HCT116 (cell line): ENCODE data around the gene ATXN1. TPM values are rescaled to one million over a fixed set of nuclear protein-coding genes. Genes with fewer than 3 reads are reported as not detected.

ENCODE experiments used
- ATAC-seq: fragments of 200-7000 bp; cut with Tn5 transposase; 2 replicates; pipeline ENCODE4 v1.9.1; 2020; ENCODE audit warnings: mild to moderate bottlenecking, moderate library complexity
- BruUV-seq: library from RNA; stranded (reverse); fragments of 400-500 nt; replicated peaks from 2 replicates; lab custom pipeline; 2021; lab: Mats Ljungman, UMichigan
- CTCF ChIA-PET: fragments of 300-600 bp; sonication (Branson Sonifier 250); formaldehyde crosslinking; loops from one replicate; lab custom pipeline; 2021; ENCODE audit warnings: antibody characterized with exemption; lab: Charles Lee
- POLR2A ChIA-PET: fragments of 300-600, 350-600 bp; sonication (Branson Sonifier 250); formaldehyde crosslinking; loops from one replicate; lab custom pipeline; 2021; ENCODE audit warnings: antibody characterized with exemption; lab: Charles Lee
- RAD21 ChIA-PET, 2 experiments: fragments of 300-600 bp; sonication (Branson Sonifier 250); formaldehyde crosslinking; loops; one replicate each; lab custom pipeline; 2023; ENCODE audit warnings: low total read pairs in 2 of 2; ENCODE audit not compliant: uncharacterized antibody in 2 of 2, unreplicated experiment in 2 of 2, low non-redundant PET in 1 of 2; lab: Charles Lee
- DNase-seq: peaks from one replicate; pipeline ENCODE4 v3.0.0-alpha.2; 2010; ENCODE audit warnings: low read depth, low spot score
- H2AFZ ChIP-seq: fragments of 200-600 bp; shearing (Covaris generic), sonication (generic); 2 replicates; pipeline ENCODE4 v1.6.1; 2017; ENCODE audit warnings: low read depth, mixed run types, mixed read lengths, antibody characterized with exemption, low read length; ENCODE audit not compliant: poor library complexity, severe bottlenecking
- H3K27ac ChIP-seq: 2 replicates; pipeline ENCODE4 v1.5.1; 2012; ENCODE audit warnings: low read depth, low read length
- H3K27me3 ChIP-seq: fragments of 200-600 bp; sonication (generic); 2 replicates; pipeline ENCODE4 v1.6.1; 2016; ENCODE audit warnings: mixed run types, low read length, mixed read lengths; ENCODE audit not compliant: insufficient read depth
- H3K36me3 ChIP-seq, 2 experiments: fragments of 200-500 bp in 1 of 2; fragments of 200-600 bp in 1 of 2; sonication (Bioruptor generic) in 1 of 2; sonication (generic) in 1 of 2; 2 replicates each; pipeline versions ENCODE4 v1.5.1 to v1.6.1; 2014 to 2016; ENCODE audit warnings: low read length in 2 of 2, inconsistent platforms in 1 of 2, mixed read lengths in 1 of 2, mixed run types in 1 of 2; ENCODE audit not compliant: insufficient read depth in 2 of 2, control insufficient read depth in 1 of 2
- H3K4me1 ChIP-seq, 2 experiments: fragments of 200-600 bp in 1 of 2; sonication (generic) in 1 of 2; 2 replicates each; pipeline versions ENCODE4 v1.5.1 to v1.6.1; 2012 to 2017; ENCODE audit warnings: low read length in 2 of 2, inconsistent platforms in 1 of 2, mild to moderate bottlenecking in 1 of 2, mixed read lengths in 1 of 2, mixed run types in 1 of 2, moderate library complexity in 1 of 2; ENCODE audit not compliant: insufficient read depth in 2 of 2, control insufficient read depth in 1 of 2
- H3K4me2 ChIP-seq: fragments of 200-600 bp; sonication (generic); 2 replicates; pipeline ENCODE4 v1.6.1; 2017; ENCODE audit warnings: mixed run types, low read length, mixed read lengths
- H3K4me3 ChIP-seq, 2 experiments: fragments of 200-600 bp in 1 of 2; sonication (generic) in 1 of 2; replicated peaks in 1 of 2; 2 replicates each; pipeline ENCODE4 v1.5.1; 2011 to 2016; ENCODE audit warnings: low read length in 2 of 2, control low read depth in 1 of 2, low read depth in 1 of 2, mild to moderate bottlenecking in 1 of 2, mixed read lengths in 1 of 2, mixed run types in 1 of 2
- H3K79me2 ChIP-seq: fragments of 200-600 bp; sonication (generic); 2 replicates; pipeline ENCODE4 v1.6.1; 2017; ENCODE audit warnings: mild to moderate bottlenecking, mixed run types, low read length, moderate library complexity, mixed read lengths; ENCODE audit not compliant: insufficient read depth
- H3K9ac ChIP-seq: fragments of 200-600 bp; sonication (generic); 2 replicates; pipeline ENCODE4 v1.6.1; 2016; ENCODE audit warnings: low read length, mixed read lengths
- H3K9me2 ChIP-seq: fragments of 200-600 bp; sonication (generic), shearing (Covaris generic); 2 replicates; pipeline ENCODE4 v1.6.1; 2017; ENCODE audit warnings: mixed run types, mild to moderate bottlenecking, moderate library complexity; ENCODE audit not compliant: insufficient read depth
- H3K9me3 ChIP-seq, 2 experiments: fragments of 200-500 bp in 1 of 2; fragments of 200-600 bp in 1 of 2; sonication (Bioruptor generic) in 1 of 2; sonication (generic) in 1 of 2; 2 replicates each; pipeline ENCODE4 v1.6.1; 2014 to 2017; ENCODE audit warnings: low read length in 2 of 2, mixed read lengths in 2 of 2, inconsistent platforms in 1 of 2, low read depth in 1 of 2, mild to moderate bottlenecking in 1 of 2, mixed run types in 1 of 2, moderate library complexity in 1 of 2; ENCODE audit not compliant: control insufficient read depth in 1 of 2, insufficient read depth in 1 of 2
- H4K20me1 ChIP-seq: fragments of 200-600 bp; sonication (generic), shearing (Covaris generic); 2 replicates; pipeline ENCODE4 v1.6.1; 2017; ENCODE audit warnings: mixed run types, mild to moderate bottlenecking, moderate library complexity; ENCODE audit not compliant: insufficient read depth
- ATF3 ChIP-seq: IDR thresholded peaks from 2 replicates; pipeline ENCODE4 v1.6.1; 2012
- CEBPB ChIP-seq: IDR thresholded peaks from 2 replicates; pipeline ENCODE4 v1.6.1; 2012; ENCODE audit warnings: low read depth
- CTCF ChIP-seq, 3 experiments: fragments of 200-600 bp in 1 of 3; sonication (generic) in 1 of 3; IDR thresholded peaks in 2 of 3; conservative IDR thresholded peaks in 1 of 3; 2 replicates each; pipeline ENCODE4 v1.5.1; 2012 to 2017; ENCODE audit warnings: low read depth in 2 of 3, low read length in 2 of 3, antibody characterized with exemption in 1 of 3, borderline replicate concordance in 1 of 3, control low read depth in 1 of 3, mild to moderate bottlenecking in 1 of 3, mixed read lengths in 1 of 3, mixed run types in 1 of 3, moderate library complexity in 1 of 3; ENCODE audit not compliant: insufficient read depth in 1 of 3
- ELF1 ChIP-seq: IDR thresholded peaks from 2 replicates; pipeline ENCODE4 v1.6.1; 2012; ENCODE audit warnings: low read depth, borderline replicate concordance
- EZH2phosphoT487 ChIP-seq: fragments of 200-600 bp; IDR thresholded peaks from 2 replicates; pipeline ENCODE4 v1.6.1; 2018; ENCODE audit warnings: antibody characterized with exemption, borderline replicate concordance
- JUND ChIP-seq: IDR thresholded peaks from 2 replicates; pipeline ENCODE4 v1.6.1; 2012
- POLR2AphosphoS5 ChIP-seq: IDR thresholded peaks from 2 replicates; pipeline ENCODE4 v1.6.1; 2011; ENCODE audit warnings: mild to moderate bottlenecking, low read depth, low read length, moderate library complexity
- REST ChIP-seq: IDR thresholded peaks from 2 replicates; pipeline ENCODE4 v1.6.1; 2012; ENCODE audit warnings: low read depth
- SP1 ChIP-seq: IDR thresholded peaks from 2 replicates; pipeline ENCODE4 v1.6.1; 2012; ENCODE audit warnings: low read depth
- YY1 ChIP-seq: IDR thresholded peaks from 2 replicates; pipeline ENCODE4 v1.6.1; 2011; ENCODE audit warnings: low read length, low read depth, moderate library complexity, mild to moderate bottlenecking; ENCODE audit not compliant: insufficient replicate concordance; ENCODE audit errors: extremely low read depth
- ZNF274 ChIP-seq: fragments of 200-500 bp; sonication (Bioruptor generic); IDR thresholded peaks from 2 replicates; pipeline ENCODE4 v1.6.1; 2014; ENCODE audit warnings: mild to moderate bottlenecking, low read depth, low read length, inconsistent platforms
- intact Hi-C: fragments of 100-400 bp; cut with micrococcal nuclease; formaldehyde crosslinking; loops from 2 replicates; pipeline ENCODE4 v1.10.0; 2022
- total RNA-seq: library from RNA; stranded (reverse); gene quantifications from one replicate; pipeline ENCODE4 v1.2.1, GENCODE V29; 2021; ENCODE audit not compliant: unreplicated experiment
- TF ChIP-seq, protein P1 (sequence below): IDR thresholded peaks from 2 replicates; pipeline ENCODE4 v1.6.1; 2011; ENCODE audit warnings: mild to moderate bottlenecking, low read length, moderate library complexity; ENCODE audit not compliant: insufficient replicate concordance; ENCODE audit errors: extremely low read depth

Gene ATXN1
- total RNA-seq, 1 experiment from 2014 or later, result 21.0 TPM

GRCh38 chr6:16632101-16632500, 129.2 kb downstream of the ATXN1 start:
- intact Hi-C loops, result no loop called here
- DNase-seq, result no peak
- CTCF ChIA-PET, result no interaction called here

More at GRCh38 chr6:16632101-16632500, 129.2 kb downstream of the ATXN1 start:
- no TSS peak for BruUV-seq
- Histone ChIP-seq H3K36me3 (no peaks in the 10 kb centered on the region), H3K9me2 (no peaks in the 10 kb centered on the region), H3K9ac (no peak overlapping the region), H3K27ac (no peak overlapping the region), H3K27me3 (no peaks in the 10 kb centered on the region), H3K79me2 (no peaks in the 10 kb centered on the region), H4K20me1 (no peaks in the 10 kb centered on the region), H2AFZ (no peak overlapping the region), H3K4me3 (no peak overlapping the region), H3K4me2 (no peak overlapping the region), H3K4me1 (peaks cover 11 to 15% of the 10 kb centered on the region in 2 experiments; a peak in 3 of 4 replicates), H3K9me3 (no peaks in the 10 kb centered on the region)
- no peak for TF ChIP-seq POLR2AphosphoS5
- no peak for TF ChIP-seq ZNF274
- no peak for TF ChIP-seq SP1
- TF ChIP-seq CEBPB, result no peak
- no peak for TF ChIP-seq CTCF (IDR thresholded peaks at IDR 0.05 in 2 of 3, conservative IDR thresholded peaks at IDR 0.05 in 1 of 3; ENCODE audit: borderline replicate concordance in 1 of 3, insufficient read depth in 1 of 3, low read depth in 2 of 3, low read length in 2 of 3)
- TF ChIP-seq ELF1, result no peak
- TF ChIP-seq, protein P1, sequence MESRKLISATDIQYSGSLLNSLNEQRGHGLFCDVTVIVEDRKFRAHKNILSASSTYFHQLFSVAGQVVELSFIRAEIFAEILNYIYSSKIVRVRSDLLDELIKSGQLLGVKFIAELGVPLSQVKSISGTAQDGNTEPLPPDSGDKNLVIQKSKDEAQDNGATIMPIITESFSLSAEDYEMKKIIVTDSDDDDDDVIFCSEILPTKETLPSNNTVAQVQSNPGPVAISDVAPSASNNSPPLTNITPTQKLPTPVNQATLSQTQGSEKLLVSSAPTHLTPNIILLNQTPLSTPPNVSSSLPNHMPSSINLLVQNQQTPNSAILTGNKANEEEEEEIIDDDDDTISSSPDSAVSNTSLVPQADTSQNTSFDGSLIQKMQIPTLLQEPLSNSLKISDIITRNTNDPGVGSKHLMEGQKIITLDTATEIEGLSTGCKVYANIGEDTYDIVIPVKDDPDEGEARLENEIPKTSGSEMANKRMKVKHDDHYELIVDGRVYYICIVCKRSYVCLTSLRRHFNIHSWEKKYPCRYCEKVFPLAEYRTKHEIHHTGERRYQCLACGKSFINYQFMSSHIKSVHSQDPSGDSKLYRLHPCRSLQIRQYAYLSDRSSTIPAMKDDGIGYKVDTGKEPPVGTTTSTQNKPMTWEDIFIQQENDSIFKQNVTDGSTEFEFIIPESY, result no peak
- TF ChIP-seq JUND, result no peak
- TF ChIP-seq ATF3, result no peak
- no peak for TF ChIP-seq EZH2phosphoT487
- TF ChIP-seq REST, result no peak
- no peak for TF ChIP-seq YY1
- ChIA-PET POLR2A (no interaction called here), RAD21 (interaction anchor here in 1 of 2 experiments (0.7 kb wide), 1 partner anchor 454 kb away, joined by 4 read pairs; no protein-coding TSS in a partner anchor)
- ATAC-seq, result no peak
